HG03159 (cell line): Measurements from ENCODE around the gene PTCH1.

ENCODE experiments used
- ATAC-seq: cut with Tn5 transposase; IDR thresholded peaks from one replicate; pipeline ENCODE4 v1.9.1; 2021; ENCODE audit warnings: mild to moderate bottlenecking, moderate library complexity; ENCODE audit not compliant: unreplicated experiment

PTCH1 gene

GRCh38 chr9:95444160-95444559 lies 72.6 kb downstream of the PTCH1 start:
- no peak for ATAC-seq

GRCh38 chr9:95443301-95443700 lies 73.5 kb downstream of the PTCH1 start:
- no peak for ATAC-seq

- no peak for ATAC-seq
Observed at GRCh38 chr9:95441081-95441480, 75.7 kb downstream of the PTCH1 start.

GRCh38 chr9:95440447-95440846 lies 76.3 kb downstream of the PTCH1 start:
- ATAC-seq: no peak

- ATAC-seq: no peak
Observed at GRCh38 chr9:95438561-95439357, 78.0 kb downstream of the PTCH1 start.

- ATAC-seq: no peak
Observed at GRCh38 chr9:95437559-95437958, 79.2 kb downstream of the PTCH1 start.

- no peak for ATAC-seq
Observed at GRCh38 chr9:95436416-95436815, 80.4 kb downstream of the PTCH1 start.

GRCh38 chr9:95435074-95435728 lies 81.6 kb downstream of the PTCH1 start:
- ATAC-seq: no peak

GRCh38 chr9:95434116-95435073 lies 82.4 kb downstream of the PTCH1 start:
- no peak for ATAC-seq

GRCh38 chr9:95433096-95433819 lies 83.5 kb downstream of the PTCH1 start:
- no peak for ATAC-seq

GRCh38 chr9:95431286-95431685 lies 85.5 kb downstream of the PTCH1 start:
- ATAC-seq: no peak

- no peak for ATAC-seq
Observed at GRCh38 chr9:95429948-95430620, 86.7 kb downstream of the PTCH1 start.

GRCh38 chr9:95429096-95429495 lies 87.7 kb downstream of the PTCH1 start:
- ATAC-seq: no peak

GRCh38 chr9:95425910-95426551 lies 90.7 kb downstream of the PTCH1 start:
- ATAC-seq: no peak

GRCh38 chr9:95422650-95423049 lies 94.1 kb downstream of the PTCH1 start:
- ATAC-seq: no peak

- ATAC-seq: no peak
Observed at GRCh38 chr9:95420518-95420917, 96.3 kb downstream of the PTCH1 start.

- ATAC-seq: no peak
Observed at GRCh38 chr9:95419444-95419843, 97.3 kb downstream of the PTCH1 start.

GRCh38 chr9:95415158-95415557 lies 101.6 kb downstream of the PTCH1 start:
- ATAC-seq: no peak

GRCh38 chr9:95413793-95414192 lies 103.0 kb downstream of the PTCH1 start:
- no peak for ATAC-seq
